ENCODE measurements around the gene FANCM.

DNA sequence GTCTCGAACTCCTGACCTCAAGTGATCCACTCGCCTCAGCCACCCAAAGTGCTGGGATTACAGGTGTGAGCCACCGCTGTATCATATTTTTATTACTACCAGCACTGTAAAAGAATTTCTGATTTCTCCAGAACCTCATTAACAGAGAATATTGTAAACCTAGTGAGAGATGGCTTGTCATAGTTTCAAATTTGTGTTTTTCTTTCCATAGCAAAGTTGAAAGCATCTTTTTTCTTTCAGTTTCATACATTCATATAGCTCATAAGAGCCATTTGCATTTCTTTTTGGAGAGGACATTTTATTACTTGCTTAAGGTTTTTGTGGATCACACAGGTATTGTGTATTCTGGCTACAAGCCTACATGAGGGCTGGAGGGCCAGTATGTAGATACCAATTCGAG lies 59.2 kb downstream of the FANCM start:
- TF ChIP-seq POLR2A (IDR thresholded peaks at IDR 0.05) (no peak), POLR2AphosphoS5 (IDR thresholded peaks at IDR 0.05) (no peak)
- TF ChIP-seq, protein P1, sequence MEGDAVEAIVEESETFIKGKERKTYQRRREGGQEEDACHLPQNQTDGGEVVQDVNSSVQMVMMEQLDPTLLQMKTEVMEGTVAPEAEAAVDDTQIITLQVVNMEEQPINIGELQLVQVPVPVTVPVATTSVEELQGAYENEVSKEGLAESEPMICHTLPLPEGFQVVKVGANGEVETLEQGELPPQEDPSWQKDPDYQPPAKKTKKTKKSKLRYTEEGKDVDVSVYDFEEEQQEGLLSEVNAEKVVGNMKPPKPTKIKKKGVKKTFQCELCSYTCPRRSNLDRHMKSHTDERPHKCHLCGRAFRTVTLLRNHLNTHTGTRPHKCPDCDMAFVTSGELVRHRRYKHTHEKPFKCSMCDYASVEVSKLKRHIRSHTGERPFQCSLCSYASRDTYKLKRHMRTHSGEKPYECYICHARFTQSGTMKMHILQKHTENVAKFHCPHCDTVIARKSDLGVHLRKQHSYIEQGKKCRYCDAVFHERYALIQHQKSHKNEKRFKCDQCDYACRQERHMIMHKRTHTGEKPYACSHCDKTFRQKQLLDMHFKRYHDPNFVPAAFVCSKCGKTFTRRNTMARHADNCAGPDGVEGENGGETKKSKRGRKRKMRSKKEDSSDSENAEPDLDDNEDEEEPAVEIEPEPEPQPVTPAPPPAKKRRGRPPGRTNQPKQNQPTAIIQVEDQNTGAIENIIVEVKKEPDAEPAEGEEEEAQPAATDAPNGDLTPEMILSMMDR (IDR thresholded peaks at IDR 0.05), result no peak

Measured in breast epithelium (tissue), 3 donors.